Mesenchymal stem cell (in vitro differentiated cells and primary cell): ENCODE results near the gene POM121C. TPM values are rescaled to one million over a fixed set of nuclear protein-coding genes. Genes with fewer than 3 reads are reported as not detected.
"Not testable (repeated sequence)": the region's sequence is repeated elsewhere in the genome, so short reads cannot be mapped to it uniquely, and the experiment has no call there.

Experiments used
- DNase-seq: peaks from one replicate; pipeline ENCODE4 v3.0.0-alpha.2; 2013
- H2AFZ ChIP-seq: one replicate; pipeline ENCODE4 v1.6.1; 2013; ENCODE audit warnings: low read depth, mild to moderate bottlenecking, control low read depth, inconsistent platforms, low read length, moderate library complexity
- H2AK5ac ChIP-seq: 2 replicates; pipeline ENCODE4 v1.6.1; 2013; ENCODE audit warnings: low read length, moderate library complexity, mild to moderate bottlenecking, inconsistent platforms; ENCODE audit not compliant: severe bottlenecking
- H2BK120ac ChIP-seq: one replicate; pipeline ENCODE4 v1.6.1; 2013; ENCODE audit warnings: low read depth, mild to moderate bottlenecking, inconsistent platforms, low read length, moderate library complexity
- H2BK12ac ChIP-seq, 2 experiments: one replicate each; pipeline ENCODE4 v1.6.1; 2013; ENCODE audit warnings: inconsistent platforms in 2 of 2, low read length in 2 of 2, mild to moderate bottlenecking in 2 of 2, moderate library complexity in 2 of 2, control low read depth in 1 of 2
- H2BK15ac ChIP-seq: one replicate; pipeline ENCODE4 v1.6.1; 2013; ENCODE audit warnings: mild to moderate bottlenecking, low read depth, inconsistent platforms; ENCODE audit not compliant: poor library complexity, severe bottlenecking
- H2BK5ac ChIP-seq: 2 replicates; pipeline ENCODE4 v1.6.1; 2013; ENCODE audit warnings: low read depth, mild to moderate bottlenecking, low read length, control low read depth, inconsistent platforms; ENCODE audit not compliant: poor library complexity, severe bottlenecking
- H3K14ac ChIP-seq, 2 experiments: one replicate each; pipeline ENCODE4 v1.6.1; 2013; ENCODE audit warnings: inconsistent platforms in 2 of 2, low read length in 2 of 2, control low read depth in 1 of 2, mild to moderate bottlenecking in 1 of 2, moderate library complexity in 1 of 2
- H3K18ac ChIP-seq, 2 experiments: one replicate each; pipeline ENCODE4 v1.6.1; 2013; ENCODE audit warnings: inconsistent platforms in 2 of 2, low read length in 2 of 2, control low read depth in 1 of 2, low read depth in 1 of 2, mild to moderate bottlenecking in 1 of 2
- H3K23ac ChIP-seq, 2 experiments: one replicate each; pipeline ENCODE4 v1.6.1; 2013; ENCODE audit warnings: inconsistent platforms in 2 of 2, low read length in 2 of 2, mild to moderate bottlenecking in 2 of 2, moderate library complexity in 2 of 2, control low read depth in 1 of 2
- H3K27ac ChIP-seq: 2 replicates; pipeline ENCODE4 v1.5.1; 2013; ENCODE audit warnings: mild to moderate bottlenecking, moderate library complexity, low read length, control low read depth, inconsistent platforms; ENCODE audit not compliant: poor library complexity, severe bottlenecking
- H3K27me3 ChIP-seq, 2 experiments: 2 replicates each; pipeline versions ENCODE4 v1.6.1 to v1.7.0; 2013; ENCODE audit warnings: low read length in 2 of 2, mild to moderate bottlenecking in 2 of 2, moderate library complexity in 2 of 2, control low read depth in 1 of 2, inconsistent platforms in 1 of 2; ENCODE audit not compliant: control insufficient read depth in 1 of 2, insufficient read depth in 1 of 2
- H3K36me3 ChIP-seq, 2 experiments: 2 replicates each; pipeline versions ENCODE4 v1.6.1 to v1.7.0; 2013; ENCODE audit warnings: low read length in 2 of 2, control low read depth in 1 of 2, inconsistent platforms in 1 of 2, low read depth in 1 of 2, mild to moderate bottlenecking in 1 of 2; ENCODE audit not compliant: insufficient read depth in 2 of 2, control insufficient read depth in 1 of 2
- H3K4ac ChIP-seq, 2 experiments: one replicate each; pipeline ENCODE4 v1.6.1; 2013; ENCODE audit warnings: inconsistent platforms in 2 of 2, low read length in 2 of 2, mild to moderate bottlenecking in 2 of 2, moderate library complexity in 2 of 2, control low read depth in 1 of 2, low read depth in 1 of 2
- H3K4me1 ChIP-seq: 2 replicates; pipeline ENCODE4 v1.6.1; 2013; ENCODE audit warnings: low read depth, low read length, control low read depth; ENCODE audit not compliant: control insufficient read depth, insufficient read depth
- H3K4me2 ChIP-seq: 2 replicates; pipeline ENCODE4 v1.6.1; 2013; ENCODE audit warnings: low read length, mild to moderate bottlenecking, inconsistent platforms; ENCODE audit not compliant: poor library complexity, severe bottlenecking
- H3K4me3 ChIP-seq, 2 experiments: 2 replicates each; pipeline versions ENCODE4 v1.5.1 to v1.7.0; 2013; ENCODE audit warnings: low read length in 2 of 2, mild to moderate bottlenecking in 2 of 2, control low read depth in 1 of 2, low read depth in 1 of 2; ENCODE audit not compliant: insufficient read depth in 1 of 2
- H3K79me1 ChIP-seq: replicated peaks from 2 replicates; pipeline ENCODE4 v1.6.1; 2013; ENCODE audit warnings: mild to moderate bottlenecking, control low read depth, low read length, inconsistent platforms; ENCODE audit not compliant: poor library complexity, severe bottlenecking
- H3K9ac ChIP-seq: 2 replicates; pipeline ENCODE4 v1.7.0; 2013; ENCODE audit warnings: mild to moderate bottlenecking, low read length, moderate library complexity
- H3K9me3 ChIP-seq: 2 replicates; pipeline ENCODE4 v1.7.0; 2013; ENCODE audit warnings: mild to moderate bottlenecking, low read length; ENCODE audit not compliant: control insufficient read depth
- H4K8ac ChIP-seq: one replicate; pipeline ENCODE4 v1.6.1; 2013; ENCODE audit warnings: inconsistent platforms, mild to moderate bottlenecking, low read length, moderate library complexity
- H4K91ac ChIP-seq: one replicate; pipeline ENCODE4 v1.6.1; 2013; ENCODE audit warnings: mild to moderate bottlenecking, low read length, inconsistent platforms
- WGBS: methylation state at CpG from one replicate; pipeline ENCODE4 v1.1.7; 2013; ENCODE audit warnings: mixed read lengths; 5-methylcytosine and 5-hydroxymethylcytosine counted together
- small RNA-seq: library from polyadenylated mRNA; stranded (forward); fragments of <200 nt; extraction: miRNeasy Mini kit (QIAGEN cat#:217004); gene quantifications from one replicate; pipeline ENCODE3, GENCODE V24; 2013; ENCODE audit warnings: low read depth

Gene POM121C

GRCh38 chr7:75367313-75367712 is 118.8 kb downstream of the POM121C start:
- H3K18ac ChIP-seq, H3K9me3 ChIP-seq, H3K4me2 ChIP-seq, H2AK5ac ChIP-seq, H3K79me1 ChIP-seq, H3K36me3 ChIP-seq, H2BK15ac ChIP-seq, DNase-seq, H3K23ac ChIP-seq, H3K14ac ChIP-seq, H3K9ac ChIP-seq, H3K4ac ChIP-seq, H3K27ac ChIP-seq, H2BK12ac ChIP-seq, H2AFZ ChIP-seq, H3K4me1 ChIP-seq, H3K4me3 ChIP-seq, H4K91ac ChIP-seq, H2BK120ac ChIP-seq, H3K27me3 ChIP-seq, H2BK5ac ChIP-seq, H4K8ac ChIP-seq: not testable (repeated sequence)
- no CpG with 5 or more reads among the region's 9 CpGs for WGBS

Small RNAs within 50 kb of the gene (small RNA-seq; reads per million reads assigned to genes)
- gene AC211429.1 (not detected), gene RF00019 (not detected)
